ENCODE data around the gene PALLD.

Gene PALLD

DNA sequence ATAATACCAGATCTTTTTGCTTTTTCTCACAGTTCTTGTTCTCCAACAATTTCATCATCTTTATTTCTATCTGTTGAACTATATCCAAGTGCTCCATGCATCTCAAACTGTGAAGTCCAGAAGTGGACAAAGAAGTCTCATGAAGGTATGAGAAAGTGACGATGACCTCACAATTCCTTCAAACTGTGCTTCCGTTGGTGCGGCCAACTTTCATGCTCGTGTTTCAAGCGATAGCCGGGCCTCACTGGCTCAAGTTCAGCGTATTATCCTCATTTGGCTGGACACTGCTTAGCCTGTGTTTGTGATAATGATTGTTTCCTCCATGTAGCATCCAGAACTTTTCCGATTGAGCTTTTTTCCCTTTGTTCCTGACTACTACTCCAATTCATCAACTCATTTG, 143.1 kb downstream of the PALLD start:
- H3K4me1 ChIP-seq (ENCODE audit: insufficient read depth, low read length, severe bottlenecking), result no peaks in the 10 kb centered on the region
- H3K9ac ChIP-seq (ENCODE audit: low read length), result no peak overlapping the region
- no peaks in the 10 kb centered on the region for H3K36me3 ChIP-seq (ENCODE audit: insufficient read depth, low read length)
- H3F3A ChIP-seq (ENCODE audit: insufficient read depth, low read length), result no peaks in the 10 kb centered on the region
- no peaks in the 10 kb centered on the region for H3K9me3 ChIP-seq (ENCODE audit: low read length)
- TF ChIP-seq, protein P1, sequence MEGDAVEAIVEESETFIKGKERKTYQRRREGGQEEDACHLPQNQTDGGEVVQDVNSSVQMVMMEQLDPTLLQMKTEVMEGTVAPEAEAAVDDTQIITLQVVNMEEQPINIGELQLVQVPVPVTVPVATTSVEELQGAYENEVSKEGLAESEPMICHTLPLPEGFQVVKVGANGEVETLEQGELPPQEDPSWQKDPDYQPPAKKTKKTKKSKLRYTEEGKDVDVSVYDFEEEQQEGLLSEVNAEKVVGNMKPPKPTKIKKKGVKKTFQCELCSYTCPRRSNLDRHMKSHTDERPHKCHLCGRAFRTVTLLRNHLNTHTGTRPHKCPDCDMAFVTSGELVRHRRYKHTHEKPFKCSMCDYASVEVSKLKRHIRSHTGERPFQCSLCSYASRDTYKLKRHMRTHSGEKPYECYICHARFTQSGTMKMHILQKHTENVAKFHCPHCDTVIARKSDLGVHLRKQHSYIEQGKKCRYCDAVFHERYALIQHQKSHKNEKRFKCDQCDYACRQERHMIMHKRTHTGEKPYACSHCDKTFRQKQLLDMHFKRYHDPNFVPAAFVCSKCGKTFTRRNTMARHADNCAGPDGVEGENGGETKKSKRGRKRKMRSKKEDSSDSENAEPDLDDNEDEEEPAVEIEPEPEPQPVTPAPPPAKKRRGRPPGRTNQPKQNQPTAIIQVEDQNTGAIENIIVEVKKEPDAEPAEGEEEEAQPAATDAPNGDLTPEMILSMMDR (IDR thresholded peaks at IDR 0.05; ENCODE audit: low read length), result no peak
- no peak for TF ChIP-seq EZH2 (IDR thresholded peaks at IDR 0.05; ENCODE audit: borderline replicate concordance, low read length)
- H3K4me3 ChIP-seq (ENCODE audit: low read depth, low read length, poor library complexity, severe bottlenecking), result no peak overlapping the region
- no peak overlapping the region for H2AFZ ChIP-seq (ENCODE audit: low read length)
- H3K79me2 ChIP-seq (ENCODE audit: insufficient read depth, low read length), result no peaks in the 10 kb centered on the region
- no peak overlapping the region for H3K27ac ChIP-seq (ENCODE audit: low read depth, low read length, poor library complexity, severe bottlenecking)
- no peaks in the 10 kb centered on the region for H3K9me2 ChIP-seq (ENCODE audit: low read depth, low read length)
- no peak overlapping the region for H3K4me2 ChIP-seq (ENCODE audit: low read length)
- H3K27me3 ChIP-seq (ENCODE audit: insufficient read depth, low read length), result no peaks in the 10 kb centered on the region
- no peaks in the 10 kb centered on the region for H4K20me1 ChIP-seq (ENCODE audit: insufficient read depth, low read length)

DNA sequence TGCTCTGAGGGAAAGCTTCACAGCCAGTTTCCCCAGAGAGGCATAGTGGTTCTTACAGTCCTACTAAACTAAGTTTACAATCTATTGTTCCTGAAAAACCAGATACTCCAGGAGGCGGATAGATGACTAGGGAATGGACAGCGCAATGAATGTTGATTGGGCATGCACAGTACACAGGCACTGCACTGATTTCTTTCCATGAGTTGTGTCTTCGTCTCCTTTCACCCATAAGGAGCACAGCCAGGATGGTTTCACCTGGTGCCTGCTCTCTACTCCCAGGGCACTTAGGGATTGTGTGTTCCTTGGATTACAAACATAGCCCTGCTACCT, 144.9 kb downstream of the PALLD start:
- Histone ChIP-seq H3K36me3 (ENCODE audit: insufficient read depth, low read length) (no peaks in the 10 kb centered on the region), H3K4me1 (ENCODE audit: insufficient read depth, low read length, severe bottlenecking) (no peaks in the 10 kb centered on the region), H3K9me2 (ENCODE audit: low read depth, low read length) (no peaks in the 10 kb centered on the region), H3K27ac (ENCODE audit: low read depth, low read length, poor library complexity, severe bottlenecking) (no peak overlapping the region), H3F3A (ENCODE audit: insufficient read depth, low read length) (no peaks in the 10 kb centered on the region), H2AFZ (ENCODE audit: low read length) (no peak overlapping the region), H3K27me3 (ENCODE audit: insufficient read depth, low read length) (no peaks in the 10 kb centered on the region), H3K9ac (ENCODE audit: low read length) (no peak overlapping the region), H3K9me3 (ENCODE audit: low read length) (no peaks in the 10 kb centered on the region), H3K79me2 (ENCODE audit: insufficient read depth, low read length) (no peaks in the 10 kb centered on the region), H3K4me2 (ENCODE audit: low read length) (no peak overlapping the region), H4K20me1 (ENCODE audit: insufficient read depth, low read length) (no peaks in the 10 kb centered on the region), H3K4me3 (ENCODE audit: low read depth, low read length, poor library complexity, severe bottlenecking) (no peak overlapping the region)
- TF ChIP-seq EZH2 (IDR thresholded peaks at IDR 0.05; ENCODE audit: borderline replicate concordance, low read length), result no peak
- TF ChIP-seq, protein P1 (IDR thresholded peaks at IDR 0.05; ENCODE audit: low read length), result no peak

DNA sequence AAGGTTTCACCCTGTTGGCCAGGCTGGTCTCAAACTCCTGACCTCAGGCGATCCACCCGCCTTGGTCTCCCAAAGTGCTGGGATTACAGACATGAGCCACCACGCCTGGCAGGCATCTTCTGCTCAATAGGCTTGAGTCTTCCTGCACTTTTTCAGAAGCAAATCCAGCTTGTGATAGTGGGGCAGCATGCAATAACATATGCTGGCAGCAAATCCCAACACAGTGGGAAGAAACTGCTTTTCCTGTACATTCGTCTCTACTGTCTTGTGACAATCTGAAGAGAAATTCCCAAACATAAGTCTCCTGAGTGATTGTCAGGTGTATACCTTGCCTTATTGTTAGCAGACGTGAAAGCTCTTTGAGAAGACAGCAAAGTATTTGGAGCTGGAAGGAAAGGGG, 145.7 kb downstream of the PALLD start:
- Histone ChIP-seq H3K9me3 (ENCODE audit: low read length) (no peaks in the 10 kb centered on the region), H3K27me3 (ENCODE audit: insufficient read depth, low read length) (no peaks in the 10 kb centered on the region), H3K4me2 (ENCODE audit: low read length) (no peak overlapping the region), H4K20me1 (ENCODE audit: insufficient read depth, low read length) (no peaks in the 10 kb centered on the region), H3K36me3 (ENCODE audit: insufficient read depth, low read length) (no peaks in the 10 kb centered on the region), H2AFZ (ENCODE audit: low read length) (no peak overlapping the region), H3K9ac (ENCODE audit: low read length) (no peak overlapping the region), H3K4me1 (ENCODE audit: insufficient read depth, low read length, severe bottlenecking) (no peaks in the 10 kb centered on the region), H3K4me3 (ENCODE audit: low read depth, low read length, poor library complexity, severe bottlenecking) (no peak overlapping the region), H3K79me2 (ENCODE audit: insufficient read depth, low read length) (no peaks in the 10 kb centered on the region), H3K27ac (ENCODE audit: low read depth, low read length, poor library complexity, severe bottlenecking) (no peak overlapping the region), H3F3A (ENCODE audit: insufficient read depth, low read length) (no peaks in the 10 kb centered on the region), H3K9me2 (ENCODE audit: low read depth, low read length) (no peaks in the 10 kb centered on the region)
- TF ChIP-seq EZH2 (IDR thresholded peaks at IDR 0.05; ENCODE audit: borderline replicate concordance, low read length), result no peak
- TF ChIP-seq, protein P1 (IDR thresholded peaks at IDR 0.05; ENCODE audit: low read length), result no peak
